Measurements from ENCODE around the gene TCF25.

GRCh38 chr16:89931964-89932363, 58.6 kb downstream of the TCF25 start:
- no peak for TF ChIP-seq CTCF (IDR thresholded peaks at IDR 0.05)
- no peak for TF ChIP-seq POLR2A (IDR thresholded peaks at IDR 0.05)
